ENCODE results near the gene RRH. TPM values are rescaled to one million over a fixed set of nuclear protein-coding genes. Genes with fewer than 3 reads are reported as not detected.
"Not testable (repeated sequence)": the region's sequence is repeated elsewhere in the genome, so short reads cannot be mapped to it uniquely, and the experiment has no call there.

Gene RRH
- total RNA-seq, 2 donors from 2014 or later = 0.57 TPM; not detected in 1

- Histone ChIP-seq H3K27me3 (no peaks in the 10 kb centered on the region), H3K9ac (ENCODE audit: low read depth in 2 of 2, low read length in 2 of 2) (no peak overlapping the region), H3K9me3 (no peaks in the 10 kb centered on the region), H3K4me3 (no peak overlapping the region), H3K36me3 (no peaks in the 10 kb centered on the region), H3K27ac (no peak overlapping the region), H3K4me1 (no peaks in the 10 kb centered on the region)
- intact Hi-C loops (cut with DNase I) = no loop called here
- no peak for DNase-seq
- TF ChIP-seq, protein P1, sequence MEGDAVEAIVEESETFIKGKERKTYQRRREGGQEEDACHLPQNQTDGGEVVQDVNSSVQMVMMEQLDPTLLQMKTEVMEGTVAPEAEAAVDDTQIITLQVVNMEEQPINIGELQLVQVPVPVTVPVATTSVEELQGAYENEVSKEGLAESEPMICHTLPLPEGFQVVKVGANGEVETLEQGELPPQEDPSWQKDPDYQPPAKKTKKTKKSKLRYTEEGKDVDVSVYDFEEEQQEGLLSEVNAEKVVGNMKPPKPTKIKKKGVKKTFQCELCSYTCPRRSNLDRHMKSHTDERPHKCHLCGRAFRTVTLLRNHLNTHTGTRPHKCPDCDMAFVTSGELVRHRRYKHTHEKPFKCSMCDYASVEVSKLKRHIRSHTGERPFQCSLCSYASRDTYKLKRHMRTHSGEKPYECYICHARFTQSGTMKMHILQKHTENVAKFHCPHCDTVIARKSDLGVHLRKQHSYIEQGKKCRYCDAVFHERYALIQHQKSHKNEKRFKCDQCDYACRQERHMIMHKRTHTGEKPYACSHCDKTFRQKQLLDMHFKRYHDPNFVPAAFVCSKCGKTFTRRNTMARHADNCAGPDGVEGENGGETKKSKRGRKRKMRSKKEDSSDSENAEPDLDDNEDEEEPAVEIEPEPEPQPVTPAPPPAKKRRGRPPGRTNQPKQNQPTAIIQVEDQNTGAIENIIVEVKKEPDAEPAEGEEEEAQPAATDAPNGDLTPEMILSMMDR (IDR thresholded peaks at IDR 0.05) = no peak
Observed at GRCh38 chr4:109872950-109873656, 45.3 kb downstream of the RRH start.

- intact Hi-C loops (cut with DNase I) = no loop called here
- H3K27me3 ChIP-seq = no peaks in the 10 kb centered on the region
- DNase-seq = no peak
- H3K9me3 ChIP-seq = no peaks in the 10 kb centered on the region
- no peak overlapping the region for H3K27ac ChIP-seq
- no peak overlapping the region for H3K4me3 ChIP-seq
- TF ChIP-seq, protein P1 (IDR thresholded peaks at IDR 0.05) = no peak
- H3K36me3 ChIP-seq = no peaks in the 10 kb centered on the region
- H3K4me1 ChIP-seq = no peaks in the 10 kb centered on the region
- H3K9ac ChIP-seq (ENCODE audit: low read depth in 2 of 2, low read length in 2 of 2) = no peak overlapping the region
Observed at GRCh38 chr4:109873791-109874514, 46.2 kb downstream of the RRH start.

DNA sequence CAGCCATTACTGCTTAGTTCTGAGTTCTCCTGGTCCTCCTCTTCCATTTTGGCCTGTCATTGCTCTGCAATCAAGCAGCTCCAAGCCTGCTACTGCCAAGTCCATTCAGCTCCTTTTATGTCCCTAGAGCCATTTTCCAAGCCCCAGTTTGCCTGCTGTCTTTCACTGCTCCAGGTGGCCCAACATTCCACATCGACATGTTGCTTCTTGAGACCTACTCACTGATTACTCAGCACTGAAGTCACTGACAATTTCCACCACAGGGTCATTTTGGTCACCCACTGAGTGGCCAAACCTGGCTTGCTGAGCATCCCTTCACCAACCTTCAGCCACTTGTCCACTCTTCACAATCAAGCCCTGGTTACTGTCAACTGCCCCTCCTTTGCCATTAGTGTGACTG, 47.3 kb downstream of the RRH start:
- no peaks in the 10 kb centered on the region for H3K4me1 ChIP-seq
- no peak overlapping the region for H3K4me3 ChIP-seq
- TF ChIP-seq, protein P1 (IDR thresholded peaks at IDR 0.05) = no peak
- no peak overlapping the region for H3K9ac ChIP-seq (ENCODE audit: low read depth in 2 of 2, low read length in 2 of 2)
- H3K9me3 ChIP-seq = no peaks in the 10 kb centered on the region
- H3K27me3 ChIP-seq = no peaks in the 10 kb centered on the region
- no peak overlapping the region for H3K27ac ChIP-seq
- intact Hi-C loops (cut with DNase I) = no loop called here
- DNase-seq = no peak
- H3K36me3 ChIP-seq = no peaks in the 10 kb centered on the region

DNA sequence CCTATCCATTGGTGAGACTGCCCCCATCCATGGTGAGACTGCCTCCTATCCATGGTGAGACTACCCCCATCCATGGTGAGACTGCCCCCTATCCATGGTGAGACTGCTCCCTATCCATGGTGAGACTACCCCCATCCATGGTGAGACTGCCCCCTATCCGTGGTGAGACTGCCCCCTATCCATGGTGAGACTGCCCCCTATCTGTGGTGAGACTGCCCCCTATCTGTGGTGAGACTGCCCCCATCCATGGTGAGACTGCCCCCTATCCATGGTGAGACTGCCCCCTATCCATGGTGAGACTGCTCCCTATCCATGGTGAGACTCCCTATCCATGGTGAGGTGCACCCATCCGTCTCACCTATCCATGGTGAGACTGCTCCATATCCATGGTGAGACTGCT, 47.8 kb downstream of the RRH start:
- H3K4me1 ChIP-seq; H3K9me3 ChIP-seq; H3K36me3 ChIP-seq; H3K4me3 ChIP-seq; intact Hi-C loops (cut with DNase I); H3K27me3 ChIP-seq; H3K27ac ChIP-seq; DNase-seq; H3K9ac ChIP-seq (ENCODE audit: low read depth in 2 of 2, low read length in 2 of 2): not testable (repeated sequence)

GRCh38 chr4:109876634-109877265, 49.0 kb downstream of the RRH start:
- no peaks in the 10 kb centered on the region for H3K4me1 ChIP-seq
- no peak overlapping the region for H3K4me3 ChIP-seq
- H3K9ac ChIP-seq (ENCODE audit: low read depth in 2 of 2, low read length in 2 of 2) = no peak overlapping the region
- TF ChIP-seq, protein P1 (IDR thresholded peaks at IDR 0.05) = no peak
- H3K36me3 ChIP-seq = no peaks in the 10 kb centered on the region
- no peaks in the 10 kb centered on the region for H3K27me3 ChIP-seq
- no peak overlapping the region for H3K27ac ChIP-seq
- H3K9me3 ChIP-seq = no peaks in the 10 kb centered on the region
- intact Hi-C loops (cut with DNase I) = no loop called here
- DNase-seq = no peak

All from colonic mucosa (tissue), 4 donors.